GM23248 (cell line): ENCODE data around the gene COL9A3. TPM values are rescaled to one million over a fixed set of nuclear protein-coding genes. Genes with fewer than 3 reads are reported as not detected.

ENCODE experiments used
- DNase-seq: peaks from one replicate; pipeline ENCODE4 v3.0.0-alpha.2; 2015
- H2AFZ ChIP-seq: fragments of 200-600 bp; sonication (generic); 2 replicates; pipeline ENCODE4 v1.6.1; 2016; ENCODE audit warnings: antibody characterized with exemption
- H3F3A ChIP-seq: fragments of 200-600 bp; sonication (generic); 2 replicates; pipeline ENCODE4 v1.6.1; 2016; ENCODE audit warnings: mild to moderate bottlenecking, antibody characterized with exemption, mixed run types; ENCODE audit not compliant: insufficient read depth
- H3K27ac ChIP-seq: fragments of 200-600 bp; sonication (generic); 2 replicates; pipeline ENCODE4 v1.5.1; 2016; ENCODE audit warnings: mild to moderate bottlenecking
- H3K27me3 ChIP-seq: fragments of 200-600 bp; sonication (generic); replicated peaks from 2 replicates; pipeline ENCODE4 v1.6.1; 2016; ENCODE audit warnings: mild to moderate bottlenecking; ENCODE audit not compliant: insufficient read depth
- H3K36me3 ChIP-seq: fragments of 200-600 bp; sonication (generic); 2 replicates; pipeline ENCODE4 v1.6.1; 2016; ENCODE audit warnings: low read depth, mild to moderate bottlenecking
- H3K4me1 ChIP-seq: fragments of 200-600 bp; sonication (generic); 2 replicates; pipeline ENCODE4 v1.6.1; 2016; ENCODE audit warnings: mild to moderate bottlenecking; ENCODE audit not compliant: insufficient read depth
- H3K4me2 ChIP-seq: fragments of 200-600 bp; sonication (generic); one replicate; pipeline ENCODE4 v1.6.1; 2016; ENCODE audit warnings: mild to moderate bottlenecking; ENCODE audit not compliant: unreplicated experiment
- H3K4me3 ChIP-seq: fragments of 200-600 bp; sonication (generic); 2 replicates; pipeline ENCODE4 v1.5.1; 2016; ENCODE audit warnings: mild to moderate bottlenecking
- H3K79me2 ChIP-seq: fragments of 200-600 bp; sonication (generic); 2 replicates; pipeline ENCODE4 v1.6.1; 2016; ENCODE audit warnings: mild to moderate bottlenecking; ENCODE audit not compliant: insufficient read depth
- H3K9ac ChIP-seq: fragments of 200-600 bp; sonication (generic); 2 replicates; pipeline ENCODE4 v1.6.1; 2016; ENCODE audit warnings: mild to moderate bottlenecking
- H3K9me2 ChIP-seq: fragments of 200-600 bp; sonication (generic); 2 replicates; pipeline ENCODE4 v1.6.1; 2016; ENCODE audit warnings: mixed run types, mild to moderate bottlenecking, moderate library complexity; ENCODE audit not compliant: insufficient read depth
- H3K9me3 ChIP-seq: fragments of 200-600 bp; sonication (generic); one replicate; pipeline ENCODE4 v1.6.1; 2017; ENCODE audit warnings: low read depth
- H4K20me1 ChIP-seq: fragments of 200-600 bp; sonication (generic); 2 replicates; pipeline ENCODE4 v1.6.0; 2016; ENCODE audit not compliant: insufficient read depth
- EZH2 ChIP-seq: fragments of 200-600 bp; sonication (generic); IDR thresholded peaks from 2 replicates; pipeline ENCODE4 v1.6.1; 2018; ENCODE audit warnings: antibody characterized with exemption, mild to moderate bottlenecking; ENCODE audit not compliant: insufficient read depth, poor library complexity, severe bottlenecking
- EZH2phosphoT487 ChIP-seq: fragments of 200-600 bp; sonication (generic); IDR thresholded peaks from 2 replicates; pipeline ENCODE4 v1.6.1; 2018; ENCODE audit warnings: antibody characterized with exemption, moderate library complexity, mild to moderate bottlenecking, low read depth; ENCODE audit not compliant: insufficient read depth
- WGBS, 2 experiments: methylation state at CpG; one replicate each; pipeline ENCODE4 v1.1.6; 2015 to 2017; ENCODE audit warnings: low lambda C conversion rate in 2 of 2, low coverage in 1 of 2; ENCODE audit errors: missing lambda C conversion rate in 2 of 2; 5-methylcytosine and 5-hydroxymethylcytosine counted together
- in situ Hi-C: fragments of 300-500 bp; cut with MboI; formaldehyde crosslinking; loops from 2 replicates; pipeline ENCODE4 v1.15.0; 2020
- polyA plus RNA-seq: library from polyadenylated mRNA; unstranded; fragments of >200 nt; fragmentation: Nextera tagmentation; extraction: Ambion mirVana; gene quantifications from 2 replicates; pipeline ENCODE4 v1.2.1, GENCODE V29; 2016
- total RNA-seq: library from RNA; depleted of rRNA; stranded (reverse); fragments of >200 nt; shearing (Covaris generic); gene quantifications from 2 replicates; pipeline ENCODE4 v1.2.3, GENCODE V29; 2014

COL9A3 gene
- total and polyA plus RNA-seq, 2 experiments from 2014 or later: 0.25 TPM; not detected in 1

DNA sequence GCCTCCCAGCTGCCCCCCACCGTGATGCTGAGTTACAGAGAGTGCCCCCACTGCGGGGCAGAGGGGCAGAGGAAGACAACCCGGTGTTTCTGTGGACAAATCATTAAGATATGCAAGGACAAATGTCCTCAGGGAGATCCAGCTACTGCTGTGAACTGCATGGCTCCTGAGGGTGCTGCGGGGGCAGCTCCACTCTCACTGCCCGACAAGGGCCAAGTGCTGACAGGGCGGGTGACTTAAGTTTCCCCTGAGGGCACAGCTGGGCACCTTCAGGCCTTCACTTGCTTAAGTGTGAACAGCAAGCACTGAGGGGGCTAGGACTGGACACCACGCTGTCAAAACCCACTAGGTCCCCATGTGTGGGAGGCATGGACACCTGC lies 71.0 kb downstream of the COL9A3 start:
- Histone ChIP-seq H3K4me3 (no peak overlapping the region), H3K4me2 (peak overlapping the region; percentile 29), H3K79me2 (no peaks in the 10 kb centered on the region), H3K36me3 (peaks cover 40% of the 10 kb centered on the region), H3K4me1 (peaks cover 12% of the 10 kb centered on the region), H3K9me3 (no peaks in the 10 kb centered on the region), H3K27ac (peak overlapping the region; percentile 74), H3F3A (peaks cover 24% of the 10 kb centered on the region; the same call in 1 of the 2 replicates), H3K9ac (peak overlapping the region; percentile 45; the same call in 1 of the 2 replicates), H3K27me3 (no peaks in the 10 kb centered on the region), H3K9me2 (no peaks in the 10 kb centered on the region), H2AFZ (no peak overlapping the region), H4K20me1 (peaks cover 3% of the 10 kb centered on the region; the same call in 1 of the 2 replicates)
- 70 to 72% methylated on average over 7 of the region's 7 CpGs for WGBS, 2 experiments
- in situ Hi-C loops: no loop called here
- TF ChIP-seq EZH2phosphoT487: no peak
- TF ChIP-seq EZH2: no peak
- DNase-seq: peak; percentile 38

- H3K27me3 ChIP-seq: no peaks in the 10 kb centered on the region
- DNase-seq: no peak
- H3K9me3 ChIP-seq: no peaks in the 10 kb centered on the region
- no peak overlapping the region for H2AFZ ChIP-seq
- H3K79me2 ChIP-seq: no peaks in the 10 kb centered on the region
- H3K4me2 ChIP-seq: no peak overlapping the region
- H3K4me3 ChIP-seq: no peak overlapping the region
- peaks cover 3% of the 10 kb centered on the region; the same call in 1 of the 2 replicates for H4K20me1 ChIP-seq
- H3K4me1 ChIP-seq: peaks cover 12% of the 10 kb centered on the region
- TF ChIP-seq EZH2 (no peak), EZH2phosphoT487 (no peak)
- H3K9me2 ChIP-seq: no peaks in the 10 kb centered on the region
- H3K27ac ChIP-seq: peak overlapping the region; percentile 74
- H3K9ac ChIP-seq: 0 out of 2 replicates have a peak overlapping the region, but pooled peaks have one; percentile 45
- WGBS, 2 experiments: 91 to 94% methylated on average over 16 of the region's 16 CpGs
- peaks cover 46% of the 10 kb centered on the region for H3K36me3 ChIP-seq
- in situ Hi-C loops: no loop called here
- H3F3A ChIP-seq: peaks cover 24% of the 10 kb centered on the region; the same call in 1 of the 2 replicates
These were observed 71.6 kb downstream of the COL9A3 start for GRCh38 chr20:62888406-62888805.

- peaks cover 49% of the 10 kb centered on the region for H3K36me3 ChIP-seq
These were observed 72.1 kb downstream of the COL9A3 start for GRCh38 chr20:62888910-62889309.

GRCh38 chr20:62889411-62889810 lies 72.6 kb downstream of the COL9A3 start:
- H3K9me3 ChIP-seq: no peaks in the 10 kb centered on the region
- 89 to 90% methylated on average over 8 of the region's 8 CpGs for WGBS, 2 experiments
- H2AFZ ChIP-seq: no peak overlapping the region
- H3K4me2 ChIP-seq: no peak overlapping the region
- peaks cover 12% of the 10 kb centered on the region for H3K4me1 ChIP-seq
- peaks cover 24% of the 10 kb centered on the region; the same call in 1 of the 2 replicates for H3F3A ChIP-seq
- H3K27me3 ChIP-seq: no peaks in the 10 kb centered on the region
- H3K79me2 ChIP-seq: no peaks in the 10 kb centered on the region
- DNase-seq: no peak
- peaks cover 54% of the 10 kb centered on the region for H3K36me3 ChIP-seq
- H3K4me3 ChIP-seq: no peak overlapping the region
- H3K27ac ChIP-seq: no peak overlapping the region
- no peaks in the 10 kb centered on the region for H3K9me2 ChIP-seq
- peaks cover 3% of the 10 kb centered on the region; the same call in 1 of the 2 replicates for H4K20me1 ChIP-seq
- no peak overlapping the region for H3K9ac ChIP-seq
- TF ChIP-seq EZH2phosphoT487 (no peak), EZH2 (no peak)
- in situ Hi-C loops: no loop called here

More at GRCh38 chr20:62888910-62889309, 72.1 kb downstream of the COL9A3 start:
- DNase-seq: no peak
- no peak overlapping the region for H3K4me2 ChIP-seq
- no peak overlapping the region for H2AFZ ChIP-seq
- H3K9ac ChIP-seq: no peak overlapping the region
- in situ Hi-C loops: no loop called here
- peaks cover 24% of the 10 kb centered on the region; the same call in 1 of the 2 replicates for H3F3A ChIP-seq
- no peaks in the 10 kb centered on the region for H3K9me3 ChIP-seq
- no peaks in the 10 kb centered on the region for H3K27me3 ChIP-seq
- H3K27ac ChIP-seq: no peak overlapping the region
- WGBS, 2 experiments: 92 to 94% methylated on average over 17 of the region's 17 CpGs
- TF ChIP-seq EZH2phosphoT487: no peak
- no peak for TF ChIP-seq EZH2
- no peaks in the 10 kb centered on the region for H3K79me2 ChIP-seq
- peaks cover 3% of the 10 kb centered on the region; the same call in 1 of the 2 replicates for H4K20me1 ChIP-seq
- no peak overlapping the region for H3K4me3 ChIP-seq
- no peaks in the 10 kb centered on the region for H3K9me2 ChIP-seq
- peaks cover 12% of the 10 kb centered on the region for H3K4me1 ChIP-seq

DNA sequence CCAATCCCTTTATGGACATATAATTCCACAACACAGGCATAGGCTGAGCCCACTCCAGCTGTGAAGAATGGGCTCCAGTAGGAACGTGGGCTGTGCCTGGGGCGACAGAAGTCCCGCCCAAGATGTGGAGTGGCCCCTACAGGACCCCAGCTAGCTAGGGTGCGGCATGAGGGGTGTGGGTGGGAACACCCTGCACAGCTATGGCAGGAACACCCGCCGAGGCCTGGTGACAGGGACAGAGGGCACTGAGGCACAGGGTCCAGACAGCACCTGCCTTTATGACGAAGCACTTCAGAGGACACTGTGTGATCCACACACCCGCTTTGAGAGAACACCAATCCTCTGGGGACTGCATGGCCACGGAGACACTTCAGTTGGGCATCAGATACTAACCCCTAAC lies 73.0 kb downstream of the COL9A3 start:
- DNase-seq: no peak
- peaks cover 3% of the 10 kb centered on the region; the same call in 1 of the 2 replicates for H4K20me1 ChIP-seq
- peaks cover 24% of the 10 kb centered on the region; the same call in 1 of the 2 replicates for H3F3A ChIP-seq
- H3K36me3 ChIP-seq: peaks cover 58% of the 10 kb centered on the region
- no peak overlapping the region for H3K9ac ChIP-seq
- no peaks in the 10 kb centered on the region; the same call in 1 of the 2 replicates for H3K79me2 ChIP-seq
- no peak overlapping the region for H3K4me3 ChIP-seq
- peaks cover 12% of the 10 kb centered on the region for H3K4me1 ChIP-seq
- H3K9me2 ChIP-seq: no peaks in the 10 kb centered on the region
- in situ Hi-C loops: no loop called here
- H3K27ac ChIP-seq: no peak overlapping the region
- no peak overlapping the region for H3K4me2 ChIP-seq
- H2AFZ ChIP-seq: no peak overlapping the region
- 78 to 86% methylated on average over 9 of the region's 9 CpGs for WGBS, 2 experiments
- H3K9me3 ChIP-seq: no peaks in the 10 kb centered on the region
- TF ChIP-seq EZH2 (no peak), EZH2phosphoT487 (no peak)
- no peaks in the 10 kb centered on the region for H3K27me3 ChIP-seq
